CD4-positive, alpha-beta T cell treated with Interleukin-6 for 4 hours (primary cell): ENCODE measurements around the gene ANKRD11.
"Not testable (repeated sequence)": the region's sequence is repeated elsewhere in the genome, so short reads cannot be mapped to it uniquely, and the experiment has no call there.

ENCODE experiments used
- DNase-seq: peaks from one replicate; pipeline ENCODE4 v3.0.0-alpha.2; 2020; ENCODE audit warnings: mixed read lengths

Gene ANKRD11

DNA sequence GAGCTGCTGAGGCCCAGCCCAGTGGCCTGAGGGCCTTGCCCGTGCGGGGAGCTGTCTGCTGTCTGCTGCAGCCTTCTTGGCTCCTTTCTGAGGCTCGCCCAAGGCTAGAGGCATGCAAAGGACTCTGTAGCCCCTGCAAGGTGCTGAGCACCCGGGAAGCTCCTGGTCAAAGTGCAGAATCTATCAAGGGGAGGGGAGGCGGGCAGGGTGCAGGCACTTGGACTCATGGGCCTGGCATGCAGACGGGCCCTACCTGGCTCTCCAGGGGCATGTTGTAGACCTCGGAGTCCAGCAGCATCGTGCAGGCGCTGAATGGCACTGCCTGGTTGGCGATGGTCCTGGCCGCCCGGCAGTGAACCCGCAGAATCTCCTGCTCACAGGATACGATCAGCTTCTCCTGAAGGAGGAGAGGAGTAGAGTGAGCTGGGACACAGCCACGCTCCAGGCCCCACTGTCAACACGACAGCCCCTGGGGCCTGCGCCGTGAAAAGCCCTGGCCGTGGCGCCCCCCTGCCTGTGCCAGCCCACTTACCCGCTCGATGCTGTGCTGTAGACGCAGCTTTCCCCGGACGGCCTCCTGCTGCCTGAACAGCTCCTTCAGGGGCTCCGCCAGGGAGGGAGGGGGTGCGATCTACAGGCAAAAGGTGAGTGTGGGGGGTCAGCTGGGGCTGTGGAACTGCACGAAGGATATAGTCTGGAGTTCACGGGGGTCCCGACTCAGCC is 215.6 kb downstream of the ANKRD11 start:
- no peak for DNase-seq

- no peak for DNase-seq
Measured at GRCh38 chr16:89273741-89274472, 216.5 kb downstream of the ANKRD11 start.

- no peak for DNase-seq
Measured at GRCh38 chr16:89272631-89273030, 217.7 kb downstream of the ANKRD11 start.

GRCh38 chr16:89270666-89271345 is 219.6 kb downstream of the ANKRD11 start:
- DNase-seq = no peak

- no peak for DNase-seq
Measured at GRCh38 chr16:89269805-89270665, 220.3 kb downstream of the ANKRD11 start.

DNA sequence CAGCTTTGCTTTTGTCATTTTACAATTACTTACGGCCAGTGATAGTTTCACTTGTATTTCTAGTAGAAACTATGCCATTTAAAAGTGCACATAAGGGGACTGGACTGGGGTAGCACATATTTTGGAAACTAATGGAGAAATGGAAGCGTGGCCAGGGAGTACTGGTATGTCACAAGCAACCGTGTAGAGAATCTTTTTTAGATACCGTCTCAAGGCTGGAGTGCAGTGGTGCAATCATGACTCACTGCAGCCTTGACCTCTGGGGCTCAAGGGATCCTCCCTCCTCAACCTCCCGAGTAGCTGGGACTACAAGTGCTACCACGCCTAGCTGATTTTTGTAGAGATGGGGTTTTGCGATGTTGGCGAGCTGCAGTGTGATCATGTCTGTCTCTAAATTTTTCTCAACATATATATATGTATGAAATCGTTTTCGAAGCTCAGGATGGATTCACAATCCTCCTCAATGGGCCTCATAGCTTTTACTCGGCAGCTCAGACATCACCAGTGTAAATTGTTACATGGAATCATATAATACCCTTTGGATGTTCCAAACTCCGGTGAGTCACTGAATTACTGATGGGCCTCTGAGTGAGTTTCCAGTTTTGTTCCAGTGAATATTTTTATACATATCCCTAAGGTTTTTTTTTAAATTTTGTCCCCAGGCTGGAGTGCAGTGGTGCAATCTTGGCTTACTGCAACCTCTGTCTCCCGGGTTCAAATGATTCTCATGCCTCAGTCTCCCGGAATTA is 221.2 kb downstream of the ANKRD11 start:
- no peak for DNase-seq

DNA sequence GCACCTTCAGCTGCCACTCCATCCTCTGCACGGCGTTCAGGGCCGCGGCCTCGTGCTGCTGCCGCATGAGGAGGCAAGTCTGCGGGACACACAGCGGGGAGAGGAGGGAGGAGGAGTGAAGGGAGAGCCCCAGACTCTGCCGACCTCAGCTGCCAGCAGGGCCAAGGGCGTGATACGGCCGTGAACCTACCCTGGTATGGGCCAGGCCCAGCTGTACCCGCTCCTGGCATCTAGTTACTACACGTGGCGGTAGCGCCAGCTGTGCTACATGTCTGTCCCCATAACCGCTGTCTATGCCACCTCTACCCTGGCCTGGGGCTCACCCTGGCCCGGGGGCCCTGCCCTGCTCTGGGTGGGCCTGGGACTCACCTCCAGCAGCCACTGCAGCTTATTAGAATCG is 221.8 kb downstream of the ANKRD11 start:
- DNase-seq = no peak

DNA sequence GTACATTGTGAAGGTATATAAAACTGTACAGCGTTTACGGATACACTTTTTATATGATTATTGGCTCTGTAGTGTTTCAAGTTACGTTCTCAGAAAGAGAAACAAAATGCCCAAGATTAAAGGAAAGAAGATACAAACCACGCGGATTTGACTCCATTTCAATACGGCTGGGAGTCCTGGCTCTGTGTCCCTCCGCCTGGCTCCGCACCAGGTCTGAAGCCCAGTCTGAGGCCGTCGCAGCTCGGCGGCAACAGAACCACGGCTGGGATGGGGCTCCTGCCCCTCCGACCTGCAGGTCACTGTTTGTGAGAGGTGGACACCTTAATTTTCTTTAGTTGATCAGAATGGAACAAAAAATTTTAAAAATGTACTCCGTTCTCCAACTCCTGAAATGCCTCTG is 222.6 kb downstream of the ANKRD11 start:
- not testable (repeated sequence) for DNase-seq

DNA sequence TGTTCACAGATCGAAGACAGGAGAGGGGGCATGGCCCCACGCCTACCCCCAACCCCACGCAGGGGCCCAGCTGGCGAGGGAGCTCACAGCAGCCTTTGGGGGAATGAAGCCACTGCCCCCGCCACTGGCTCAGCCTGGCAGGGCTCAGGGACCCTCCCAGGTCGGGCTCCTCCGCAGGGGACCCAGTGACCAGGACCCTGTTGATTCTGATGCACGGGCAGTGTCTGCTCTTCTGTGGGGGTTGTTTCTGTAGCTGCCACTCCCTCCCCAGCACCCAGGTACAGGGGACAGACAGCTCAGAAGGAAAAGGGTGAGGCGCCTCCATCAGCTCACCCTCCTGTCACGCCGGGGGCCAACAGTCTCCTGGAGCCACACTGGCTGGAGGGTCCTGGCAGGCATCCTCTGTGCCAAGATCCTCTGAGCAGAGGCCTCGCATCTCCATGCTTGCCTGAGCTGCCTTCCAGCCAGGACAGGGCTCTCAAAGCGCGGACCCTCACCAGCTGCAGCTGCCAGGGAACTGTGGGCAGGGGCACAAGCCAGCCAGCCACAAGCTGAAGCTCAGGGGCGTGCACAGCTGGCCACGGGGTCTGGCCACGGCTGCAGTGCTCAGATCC is 223.7 kb downstream of the ANKRD11 start:
- no peak for DNase-seq

- DNase-seq = no peak
Measured at GRCh38 chr16:89265647-89266046, 224.7 kb downstream of the ANKRD11 start.

DNA sequence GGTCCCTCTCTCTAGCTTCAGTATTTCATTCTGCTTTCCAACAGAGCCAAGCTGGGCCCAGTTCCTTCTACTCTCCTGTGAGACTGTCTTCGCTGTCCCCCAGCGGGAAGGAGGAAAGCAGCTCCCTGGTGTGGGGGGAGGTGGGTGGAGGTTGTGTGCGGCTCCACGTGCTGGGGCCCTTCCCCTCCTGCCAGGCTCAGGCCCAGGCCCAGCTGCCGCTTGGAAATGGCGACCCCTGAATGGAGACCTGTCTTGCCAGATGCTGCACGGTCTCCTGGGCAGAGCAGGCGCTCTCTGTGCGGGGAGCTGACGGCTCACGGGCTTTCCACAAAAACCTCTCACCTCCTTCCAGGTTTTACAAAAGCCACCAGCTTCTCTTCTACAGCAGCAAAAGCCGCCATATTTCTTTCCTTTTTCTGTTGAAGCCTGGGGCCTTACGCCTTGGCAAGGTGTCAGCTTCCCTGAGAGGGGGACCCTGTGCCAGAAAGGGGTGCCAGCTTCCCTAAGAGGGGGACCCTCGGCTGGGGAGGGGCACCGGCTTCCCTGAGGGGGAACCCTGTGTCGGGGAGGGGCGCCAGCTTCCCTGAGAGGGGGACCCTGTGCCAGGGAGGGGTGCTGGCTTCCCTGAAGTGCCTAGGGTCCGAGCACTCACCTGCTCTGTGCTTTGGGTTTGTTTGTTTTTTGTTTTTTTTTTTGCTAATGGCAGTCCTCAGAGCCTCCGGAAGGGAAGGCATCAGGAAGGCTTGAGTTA is 225.4 kb downstream of the ANKRD11 start:
- no peak for DNase-seq

GRCh38 chr16:89261691-89262563 is 228.4 kb downstream of the ANKRD11 start:
- no peak for DNase-seq

DNA sequence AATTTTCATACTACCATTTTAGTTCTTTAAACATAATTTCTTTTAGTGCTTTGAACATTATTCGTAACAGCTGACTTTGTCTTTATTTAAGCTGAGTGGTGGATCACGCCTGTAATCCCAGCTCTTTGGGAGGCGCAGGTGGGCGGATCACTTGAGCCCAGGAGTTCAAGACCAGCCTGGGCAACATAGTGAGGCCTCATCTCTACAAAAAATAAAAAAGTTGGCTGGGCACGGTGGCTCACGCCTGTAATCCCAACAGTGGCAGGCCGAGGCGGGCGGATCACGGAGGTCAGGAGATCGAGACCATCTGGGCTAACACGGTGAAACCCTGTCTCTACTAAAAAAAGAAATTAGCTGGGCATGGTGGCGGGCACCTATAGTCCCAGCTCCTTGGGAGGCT is 230.5 kb downstream of the ANKRD11 start:
- not testable (repeated sequence) for DNase-seq

DNA sequence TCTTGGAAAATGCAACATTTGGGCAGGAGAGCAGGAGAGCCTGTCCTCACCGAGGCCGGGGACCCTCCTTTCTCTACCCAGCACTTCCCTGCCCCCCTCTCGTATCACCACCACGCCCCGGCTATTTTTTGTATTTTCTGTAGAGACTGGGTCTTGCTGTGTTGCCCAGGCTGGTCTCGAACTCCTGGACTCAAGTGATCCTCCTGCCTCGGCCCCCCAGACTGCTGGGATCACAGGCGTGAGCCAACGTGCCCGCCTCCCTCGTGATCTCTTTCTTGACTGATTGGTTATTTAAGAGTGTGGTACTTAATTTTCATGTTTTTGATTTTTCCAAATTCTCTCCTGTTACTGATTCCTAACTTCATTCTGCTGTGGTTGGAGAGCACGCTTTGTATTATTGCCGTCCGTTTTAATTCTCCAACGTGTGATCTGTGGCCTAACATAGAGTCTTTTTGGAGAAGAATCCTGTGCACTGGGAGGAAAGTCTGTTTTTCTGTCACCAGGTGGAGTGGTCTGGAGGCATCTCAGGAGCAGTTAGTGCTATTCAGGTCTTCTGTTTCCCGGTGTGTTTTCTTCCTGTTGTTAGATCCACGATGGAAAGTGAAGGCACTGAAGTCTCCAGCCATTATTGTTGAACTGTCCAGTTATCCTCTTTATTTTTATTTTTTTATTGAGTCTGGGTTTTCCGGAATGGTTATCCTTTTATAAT is 232.4 kb downstream of the ANKRD11 start:
- no peak for DNase-seq

DNA sequence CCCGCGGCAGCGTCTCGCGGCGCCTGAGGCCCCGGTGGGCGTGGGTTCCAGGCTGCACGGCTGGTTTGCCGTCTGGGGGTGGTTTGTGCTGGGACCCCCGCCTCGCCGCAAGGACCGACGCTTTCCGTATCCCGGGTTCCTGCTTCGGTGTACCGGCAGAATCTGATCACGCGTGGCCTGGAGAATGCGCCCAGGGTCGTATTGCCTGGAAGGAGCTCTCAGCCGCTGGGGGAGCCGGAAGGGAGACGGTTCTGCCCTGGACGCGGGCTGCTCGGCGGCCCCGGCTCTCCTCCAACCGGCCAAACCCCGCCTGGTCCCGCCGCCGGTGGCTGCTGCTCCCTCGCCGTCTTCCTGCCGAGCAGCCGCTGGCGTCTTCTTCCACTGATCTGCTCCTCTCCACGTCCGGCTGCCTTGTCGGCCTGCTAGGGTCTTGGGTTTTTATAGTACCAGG is 233.1 kb downstream of the ANKRD11 start:
- peak; percentile 24 for DNase-seq

DNA sequence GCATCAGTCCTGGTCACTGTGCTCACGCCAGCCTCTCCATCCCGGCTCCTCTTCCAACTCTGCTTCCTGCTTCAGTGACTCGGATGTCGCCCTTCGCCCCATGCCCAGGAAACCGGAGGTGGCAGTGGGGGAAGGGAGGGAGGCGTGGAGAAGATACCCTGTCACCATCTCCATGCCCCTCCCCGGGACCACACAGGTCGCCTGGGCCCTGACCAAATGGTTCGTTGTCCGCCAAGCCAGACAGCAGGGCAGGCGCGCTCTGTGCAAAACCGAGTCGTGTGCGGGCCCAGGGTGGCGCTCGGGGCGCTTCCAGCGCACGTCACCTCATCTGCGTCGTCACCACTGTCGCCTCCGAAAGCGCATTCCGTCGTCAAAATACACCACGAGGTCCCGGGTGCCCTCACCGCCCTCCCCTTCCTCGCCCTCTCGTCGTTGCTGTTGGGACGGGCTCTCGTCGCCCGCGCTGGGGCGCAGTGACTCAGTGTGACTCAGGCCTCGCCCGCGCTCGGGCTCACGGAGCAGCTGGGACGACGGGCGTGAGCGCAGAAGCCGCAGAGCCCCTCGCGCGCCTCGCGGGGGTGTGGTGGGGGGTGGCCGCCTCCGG is 233.6 kb downstream of the ANKRD11 start:
- peak; percentile 82 for DNase-seq

- no peak for DNase-seq
Measured at GRCh38 chr16:89253548-89254287, 236.6 kb downstream of the ANKRD11 start.
